K562 (cell line): Measurements from ENCODE around the gene CNGB1. TPM values are rescaled to one million over a fixed set of nuclear protein-coding genes. Genes with fewer than 3 reads are reported as not detected.
A peak's percentile ranks its signal among the peaks of the same experiment; 100 is the strongest.

Experiments used
- ATAC-seq: fragments of 200-7000 bp; cut with Tn5 transposase; 3 replicates; pipeline ENCODE4 v1.9.1; 2020; ENCODE audit warnings: moderate library complexity
- BruUV-seq: library from RNA; stranded (reverse); fragments of 400-500 nt; replicated peaks from 2 replicates; lab custom pipeline; 2021; lab: Mats Ljungman, UMichigan
- CTCF ChIA-PET: fragments of 300-600 bp; formaldehyde crosslinking; extraction: SDS; loops from one replicate; lab custom pipeline; 2021; ENCODE audit warnings: low intra/inter-chr PET ratio; lab: Yijun Ruan, JAX
- POLR2A ChIA-PET: fragments of 300-600, 350-650 bp; sonication (Branson Sonifier 250); formaldehyde crosslinking; extraction: SDS; loops from one replicate; lab custom pipeline; 2021; ENCODE audit warnings: antibody characterized with exemption, inconsistent platforms; lab: Yijun Ruan, JAX
- DNase-seq, 4 experiments: peaks; one replicate each; pipeline versions ENCODE4 v3.0.0 to v3.0.0-alpha.2; 2011 to 2018; ENCODE audit warnings: low spot score in 3 of 4, mixed read lengths in 3 of 4; ENCODE audit errors: extremely low read depth in 1 of 4
- FAIRE-seq: peaks from 2 replicates; lab custom pipeline; 2011; peaks lifted over from hg19 to GRCh38; lab: Jason Lieb, UNC
- H2AFZ ChIP-seq: 2 replicates; pipeline ENCODE4 v1.6.0; 2011; ENCODE audit warnings: low read depth, low read length, control low read depth, inconsistent platforms
- H3K27ac ChIP-seq: fragments of 200-600 bp; 3 replicates; pipeline ENCODE4 v1.8.0; 2011; ENCODE audit warnings: low read depth, mild to moderate bottlenecking, control low read depth, inconsistent platforms, low read length, moderate library complexity, mixed read lengths; ENCODE audit errors: extremely low read depth
- H3K27me3 ChIP-seq, 2 experiments: fragments of 300-600 bp in 1 of 2; 2 replicates in 1 of 2; 3 replicates in 1 of 2; pipeline versions ENCODE4 v1.6.0 to v1.8.0; 2011; ENCODE audit warnings: inconsistent platforms in 2 of 2, low read length in 2 of 2, mild to moderate bottlenecking in 1 of 2, mixed read lengths in 1 of 2, moderate library complexity in 1 of 2; ENCODE audit not compliant: control insufficient read depth in 2 of 2, insufficient read depth in 2 of 2
- H3K36me3 ChIP-seq: fragments of 300-600 bp; 3 replicates; pipeline ENCODE4 v1.8.0; 2011; ENCODE audit warnings: mild to moderate bottlenecking, low read length, inconsistent platforms; ENCODE audit not compliant: control insufficient read depth, insufficient read depth
- H3K4me1 ChIP-seq, 2 experiments: fragments of 200-600 bp in 1 of 2; replicated peaks in 1 of 2; 2 replicates in 1 of 2; 3 replicates in 1 of 2; pipeline versions ENCODE4 v1.5.1 to v1.8.0; 2011; ENCODE audit warnings: inconsistent platforms in 2 of 2, low read length in 2 of 2, mild to moderate bottlenecking in 1 of 2, mixed read lengths in 1 of 2, moderate library complexity in 1 of 2; ENCODE audit not compliant: control insufficient read depth in 2 of 2, insufficient read depth in 2 of 2
- H3K4me2 ChIP-seq: 2 replicates; pipeline ENCODE4 v1.6.1; 2011; ENCODE audit warnings: low read length, control low read depth, inconsistent platforms, mixed read lengths; ENCODE audit not compliant: insufficient read depth
- H3K4me3 ChIP-seq: fragments of 200-600 bp; sonication (generic), shearing (Covaris generic); 2 replicates; pipeline ENCODE4 v1.5.1; 2016; ENCODE audit warnings: control low read depth, inconsistent platforms
- H3K79me2 ChIP-seq: fragments of 200-600 bp; 3 replicates; pipeline ENCODE4 v1.8.0; 2011; ENCODE audit warnings: low read length, inconsistent platforms; ENCODE audit not compliant: control insufficient read depth, insufficient read depth
- H3K9ac ChIP-seq, 2 experiments: 2 replicates each; pipeline versions ENCODE4 v1.6.0 to v1.6.1; 2011; ENCODE audit warnings: low read depth in 2 of 2, low read length in 2 of 2, control low read depth in 1 of 2, inconsistent platforms in 1 of 2, mild to moderate bottlenecking in 1 of 2, mixed read lengths in 1 of 2; ENCODE audit not compliant: insufficient read depth in 1 of 2
- H3K9me1 ChIP-seq: one replicate; pipeline ENCODE4 v1.6.0; 2011; ENCODE audit warnings: inconsistent platforms, mild to moderate bottlenecking, low read length, moderate library complexity; ENCODE audit not compliant: control insufficient read depth, insufficient read depth
- H3K9me3 ChIP-seq: replicated peaks from 2 replicates; pipeline ENCODE4 v1.5.1; 2011; ENCODE audit warnings: low read depth, low read length, inconsistent platforms; ENCODE audit not compliant: control insufficient read depth, insufficient read depth
- H4K20me1 ChIP-seq: replicated peaks from 2 replicates; pipeline ENCODE4 v1.6.1; 2011; ENCODE audit warnings: low read length, inconsistent platforms, mixed read lengths; ENCODE audit not compliant: control insufficient read depth, insufficient read depth
- MLX ChIP-seq, 2 experiments: fragments of 450-650 bp in 1 of 2; sonication (generic) in 1 of 2; formaldehyde crosslinking; conservative IDR thresholded peaks; 2 replicates each; pipeline versions ENCODE4 v1.4.0 to v1.8.1; 2020 to 2022; ENCODE audit warnings: mild to moderate bottlenecking in 1 of 2, missing genetic modification reagents in 1 of 2
- NCOA4 ChIP-seq: fragments of 450-650 bp; IDR thresholded peaks from 2 replicates; pipeline ENCODE4 v1.6.1; 2018; ENCODE audit warnings: mild to moderate bottlenecking; ENCODE audit not compliant: partially characterized antibody
- PHB ChIP-seq: fragments of 250-450 bp; sonication (Bioruptor Pico); IDR thresholded peaks from 2 replicates; pipeline ENCODE4 v1.5.0; 2021
- POLR2G ChIP-seq: fragments of 200-400 bp; formaldehyde crosslinking; IDR thresholded peaks from 2 replicates; pipeline ENCODE4 v1.6.1; 2017; ENCODE audit warnings: low read depth, mild to moderate bottlenecking, antibody characterized with exemption, low read length, moderate library complexity
- RBFOX2 ChIP-seq: fragments of 200-400 bp; formaldehyde crosslinking; IDR thresholded peaks from 2 replicates; pipeline ENCODE4 v1.6.1; 2017; ENCODE audit warnings: low read depth, mild to moderate bottlenecking, low read length, moderate library complexity
- RFX1 ChIP-seq: fragments of 450-650 bp; IDR thresholded peaks from 2 replicates; pipeline ENCODE4 v1.6.1; 2016; ENCODE audit warnings: mild to moderate bottlenecking, moderate library complexity
- SIRT6 ChIP-seq: IDR thresholded peaks from one replicate; pipeline ENCODE4 v1.6.1; 2012; ENCODE audit warnings: low read depth, mild to moderate bottlenecking, control low read depth, inconsistent platforms, low read length, moderate library complexity
- ZBTB33 ChIP-seq: sonication (generic); formaldehyde crosslinking; IDR thresholded peaks from 2 replicates; pipeline ENCODE4 v1.8.1; 2023; ENCODE audit warnings: mild to moderate bottlenecking, missing genetic modification reagents
- ZNF507 ChIP-seq: conservative IDR thresholded peaks from 2 replicates; pipeline ENCODE4 v1.6.1; 2017; ENCODE audit warnings: missing genetic modification characterization, missing compliant biosample characterization
- WGBS: fragments of 100-300 bp; shearing (Covaris generic); methylation state at CpG from one replicate; pipeline ENCODE4 v1.1.6; 2016; ENCODE audit warnings: low coverage, mixed read lengths; ENCODE audit not compliant: insufficient coverage; ENCODE audit errors: missing lambda C conversion rate; 5-methylcytosine and 5-hydroxymethylcytosine counted together
- in situ Hi-C: fragments of 300-500 bp; cut with MboI; formaldehyde crosslinking; loops from 4 replicates; pipeline ENCODE4 v1.15.0; 2018; ENCODE audit warnings: inconsistent platforms, mixed read lengths
- intact Hi-C: fragments of 100-400 bp; cut with micrococcal nuclease; formaldehyde crosslinking; loops from 2 replicates; pipeline ENCODE4 v1.14.2; 2022
- polyA plus RNA-seq, 8 experiments: library from polyadenylated mRNA; depleted of rRNA in 4 of 8; stranded (reverse) in 5 of 8; unstranded in 3 of 8; fragments of >200 nt; fragmentation: Nextera tagmentation in 2 of 8; fragmentation: Illumina TruSeq in 1 of 8; extraction: Ambion mirVana in 2 of 8; extraction: Trizol in 1 of 8; gene quantifications; 2 replicates each; pipeline versions ENCODE4 v1.2.1 to v1.2.3, GENCODE V29; 2011 to 2014; ENCODE audit warnings: inconsistent platforms in 1 of 8, missing spikeins in 1 of 8
- total RNA-seq, 7 experiments: library from RNA; depleted of rRNA in 6 of 7; stranded (reverse); fragments of >200 nt in 6 of 7; fragmentation: Illumina TruSeq in 2 of 7; extraction: Trizol in 2 of 7; gene quantifications; 2 replicates each; pipeline versions ENCODE4 v1.2.1 to v1.2.3, GENCODE V29; 2011 to 2021; ENCODE audit warnings: low replicate concordance in 1 of 7
- TF ChIP-seq, protein P1 (sequence below): fragments of 250-450 bp; sonication (Bioruptor Pico); IDR thresholded peaks from 2 replicates; pipeline ENCODE4 v1.8.0; 2022; ENCODE audit warnings: moderate library complexity, mild to moderate bottlenecking, inconsistent platforms

Gene CNGB1
- total and polyA plus RNA-seq, 9 of the 15 experiments (the other 6 are each of a cell fraction or from before 2014, with no cell fraction given): not detected

GRCh38 chr16:57997176-57997527 lies 26.2 kb upstream of the CNGB1 start:
- H3K27me3 ChIP-seq: no peaks in the 10 kb centered on the region
- no peak overlapping the region for H3K9ac ChIP-seq
- BruUV-seq: no TSS peak
- no peak overlapping the region for H2AFZ ChIP-seq
- TF ChIP-seq NCOA4 (no peak), POLR2G (peak; percentile 7; the same call in 1 of the 2 replicates)
- TF ChIP-seq, all 486 proteins: peak for 1
- Histone ChIP-seq H3K9me3 (no peaks in the 10 kb centered on the region), H3K36me3 (peaks cover 14% of the 10 kb centered on the region; the same call in 2 of the 3 replicates), H3K4me1 (peaks cover 23 to 40% of the 10 kb centered on the region in 2 experiments; a peak in 4 of 5 replicates), H3K9me1 (peaks cover 4% of the 10 kb centered on the region), H4K20me1 (peaks cover 5% of the 10 kb centered on the region), H3K27ac (no peak overlapping the region), H3K79me2 (peaks cover 6% of the 10 kb centered on the region; the same call in 2 of the 3 replicates), H3K4me2 (no peak overlapping the region), H3K4me3 (no peak overlapping the region)
- DNase-seq (no peak), ATAC-seq (no peak), FAIRE-seq (no peak)
- POLR2A ChIA-PET: interaction anchor here (0.7 kb wide), 1 partner anchor 11 kb away, joined by 5 read pairs; no protein-coding TSS in a partner anchor
- intact Hi-C loops: loop anchor here (10.0 kb wide), 1 partner anchor 352 kb away; no protein-coding TSS in a partner anchor
- in situ Hi-C loops: no loop called here
- CTCF ChIA-PET: no interaction called here
- WGBS: 93% methylated on average over 27 of the region's 35 CpGs

DNA sequence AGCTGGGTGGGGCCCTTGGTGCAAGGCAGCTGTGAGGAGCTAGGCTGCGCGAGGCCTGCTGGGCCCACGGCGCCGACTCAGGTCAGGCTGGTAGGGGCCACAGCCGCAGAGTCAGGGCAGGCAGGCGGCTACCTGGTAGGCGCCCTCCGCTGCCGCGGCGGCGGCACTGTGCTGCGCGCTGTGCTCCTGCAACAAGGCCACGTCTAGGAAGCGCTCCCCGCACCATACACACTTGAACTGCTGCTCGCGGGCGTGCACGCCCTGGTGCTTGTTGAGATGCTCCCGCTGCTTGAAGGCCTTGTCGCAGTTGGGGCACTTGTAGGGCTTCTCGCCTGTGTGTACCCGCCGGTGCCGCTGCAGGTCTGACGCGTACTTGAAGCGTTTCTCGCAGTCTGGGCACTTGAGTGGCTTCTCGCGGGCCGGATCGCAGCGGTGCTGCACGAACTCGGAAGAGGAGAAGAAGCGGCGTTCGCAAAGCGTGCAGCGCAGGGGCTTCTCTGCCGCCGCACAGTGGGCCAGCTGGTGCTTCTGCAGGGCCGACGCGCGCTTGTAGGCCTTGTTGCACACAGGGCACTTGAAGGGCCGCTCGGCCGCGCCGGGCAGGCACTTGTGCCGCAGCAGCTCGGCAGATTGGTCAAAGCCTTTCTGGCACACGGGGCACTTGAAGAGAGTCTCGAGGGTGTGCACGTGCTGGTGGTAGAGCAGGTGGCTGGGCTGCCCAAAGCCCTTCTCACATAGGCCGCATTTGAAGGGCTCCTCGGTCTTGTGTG lies 25.7 kb upstream of the CNGB1 start:
- ChIA-PET POLR2A (interaction anchor here (0.7 kb wide), 1 partner anchor 11 kb away, joined by 5 read pairs; no protein-coding TSS in a partner anchor), CTCF (no interaction called here)
- H3K9me3 ChIP-seq: no peaks in the 10 kb centered on the region
- H2AFZ ChIP-seq: no peak overlapping the region
- WGBS: 87% methylated on average over 37 of the region's 62 CpGs
- BruUV-seq: no TSS peak
- no peaks in the 10 kb centered on the region for H3K27me3 ChIP-seq
- H3K79me2 ChIP-seq: no peaks in the 10 kb centered on the region; the same call in 2 of the 3 replicates
- no peak overlapping the region for H3K27ac ChIP-seq
- H3K36me3 ChIP-seq: peaks cover 14% of the 10 kb centered on the region; the same call in 2 of the 3 replicates
- H3K9me1 ChIP-seq: peaks cover 4% of the 10 kb centered on the region
- peaks cover 5% of the 10 kb centered on the region for H4K20me1 ChIP-seq
- DNase-seq (no peak), FAIRE-seq (no peak), ATAC-seq (no peak)
- H3K4me3 ChIP-seq: no peak overlapping the region
- in situ Hi-C loops (no loop called here), intact Hi-C loops (loop anchor here (10.0 kb wide), 1 partner anchor 352 kb away; no protein-coding TSS in a partner anchor)
- no peak overlapping the region for H3K9ac ChIP-seq
- H3K4me2 ChIP-seq: no peak overlapping the region
- peaks cover 18 to 37% of the 10 kb centered on the region in 2 experiments; a peak in 4 of 5 replicates for H3K4me1 ChIP-seq
- no peak for TF ChIP-seq MLX (CRISPR knock-in tag; conservative IDR thresholded peaks at IDR 0.05)
- peak; percentile 50 for TF ChIP-seq POLR2G
- TF ChIP-seq PHB (CRISPR knock-in tag): no peak
- TF ChIP-seq RBFOX2: peak; percentile 13
- TF ChIP-seq, protein P1, sequence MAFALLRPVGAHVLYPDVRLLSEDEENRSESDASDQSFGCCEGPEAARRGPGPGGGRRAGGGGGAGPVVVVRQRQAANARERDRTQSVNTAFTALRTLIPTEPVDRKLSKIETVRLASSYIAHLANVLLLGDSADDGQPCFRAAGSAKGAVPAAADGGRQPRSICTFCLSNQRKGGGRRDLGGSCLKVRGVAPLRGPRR (CRISPR knock-in tag): no peak
- no peak for TF ChIP-seq RFX1
- no peak for TF ChIP-seq ZNF507 (tag)
- TF ChIP-seq ZBTB33 (CRISPR knock-in tag): peak; percentile 74
- TF ChIP-seq SIRT6: no peak
